GM20431 (cell line): ENCODE measurements around the gene PKP4.

Experiments used
- in situ Hi-C: fragments of 300-500 bp; cut with MseI, MboI; formaldehyde crosslinking; loops from one replicate; pipeline ENCODE4 v1.15.0; 2020; ENCODE audit warnings: low sequenced_read_pairs; ENCODE audit not compliant: unreplicated experiment

The PKP4 gene

DNA sequence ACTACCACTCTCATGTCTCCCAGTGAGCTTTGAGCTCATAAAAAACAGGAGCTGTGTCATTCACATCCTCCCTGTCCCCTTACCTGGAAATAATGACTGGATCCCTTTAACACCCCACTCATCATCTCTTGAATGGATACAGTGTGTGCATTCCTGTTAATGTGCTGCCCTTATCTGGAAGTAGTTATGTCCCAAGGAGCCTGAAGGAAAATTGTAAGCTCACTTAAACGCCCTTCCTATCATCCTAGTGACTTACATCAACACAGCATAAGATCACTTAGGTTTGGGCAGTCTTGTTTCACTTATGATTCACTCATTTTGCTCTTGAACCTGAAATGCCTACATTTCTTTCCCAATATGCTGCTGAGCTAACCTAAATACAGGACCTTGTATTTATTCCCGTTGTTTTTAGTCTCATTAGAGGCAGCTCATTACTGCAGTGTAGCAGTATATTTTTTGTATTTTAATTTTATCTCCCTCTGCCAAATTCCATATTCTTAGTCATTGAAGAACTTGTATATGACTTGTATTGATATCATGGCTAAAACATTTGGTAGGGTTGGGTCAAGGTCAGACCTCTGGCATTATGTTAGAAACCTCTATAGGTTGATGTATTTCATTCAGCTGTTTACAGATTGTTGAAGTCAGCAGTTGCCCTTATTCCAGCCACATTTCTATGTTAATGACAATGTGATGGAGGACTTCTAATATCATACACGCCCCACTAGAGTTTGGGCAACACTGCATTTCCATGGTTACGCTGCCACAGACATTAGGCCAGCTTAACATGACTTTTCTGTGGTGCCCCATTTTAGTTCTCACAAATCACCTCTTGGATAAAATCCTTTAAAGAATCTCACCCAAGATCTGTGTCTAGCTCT lies 72.9 kb downstream of the PKP4 start:
- in situ Hi-C loops = no loop called here

DNA sequence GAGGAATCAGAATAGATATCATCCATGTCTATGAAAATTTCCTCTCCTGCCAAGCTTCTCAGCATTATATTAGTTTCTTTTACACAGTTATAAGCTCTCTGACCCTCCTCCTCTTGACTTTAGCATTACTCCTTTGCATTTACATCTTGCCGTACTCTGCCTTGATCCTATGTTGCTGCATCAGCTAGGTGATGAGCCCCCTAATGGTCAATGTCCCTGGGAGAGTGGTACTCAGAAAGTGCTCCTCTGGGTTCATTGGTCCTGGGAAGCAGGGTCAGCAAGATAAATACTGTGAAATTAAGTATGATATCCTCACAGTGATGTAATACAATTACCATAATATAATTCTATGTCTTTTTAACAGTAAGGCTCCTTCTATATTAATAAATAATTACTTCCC lies 74.1 kb downstream of the PKP4 start:
- in situ Hi-C loops = no loop called here

DNA sequence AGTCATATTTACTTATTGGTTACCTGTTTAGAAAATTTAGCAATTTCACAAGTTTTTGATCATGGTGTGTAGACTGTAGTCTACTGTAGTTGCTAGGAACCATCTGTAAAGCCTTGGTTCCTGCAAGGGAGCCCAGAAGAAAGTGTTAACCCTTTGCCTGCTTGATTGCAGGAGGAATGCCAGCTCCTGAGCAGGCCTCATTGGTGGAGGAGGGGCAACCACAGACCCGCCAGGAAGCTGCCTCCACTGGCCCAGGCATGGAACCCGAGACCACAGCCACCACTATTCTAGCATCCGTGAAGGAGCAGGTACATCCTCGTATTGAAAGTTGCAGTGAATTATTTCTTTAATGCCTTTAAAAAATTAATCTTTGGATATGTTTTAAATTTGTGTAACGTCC lies 76.3 kb downstream of the PKP4 start:
- in situ Hi-C loops = no loop called here

DNA sequence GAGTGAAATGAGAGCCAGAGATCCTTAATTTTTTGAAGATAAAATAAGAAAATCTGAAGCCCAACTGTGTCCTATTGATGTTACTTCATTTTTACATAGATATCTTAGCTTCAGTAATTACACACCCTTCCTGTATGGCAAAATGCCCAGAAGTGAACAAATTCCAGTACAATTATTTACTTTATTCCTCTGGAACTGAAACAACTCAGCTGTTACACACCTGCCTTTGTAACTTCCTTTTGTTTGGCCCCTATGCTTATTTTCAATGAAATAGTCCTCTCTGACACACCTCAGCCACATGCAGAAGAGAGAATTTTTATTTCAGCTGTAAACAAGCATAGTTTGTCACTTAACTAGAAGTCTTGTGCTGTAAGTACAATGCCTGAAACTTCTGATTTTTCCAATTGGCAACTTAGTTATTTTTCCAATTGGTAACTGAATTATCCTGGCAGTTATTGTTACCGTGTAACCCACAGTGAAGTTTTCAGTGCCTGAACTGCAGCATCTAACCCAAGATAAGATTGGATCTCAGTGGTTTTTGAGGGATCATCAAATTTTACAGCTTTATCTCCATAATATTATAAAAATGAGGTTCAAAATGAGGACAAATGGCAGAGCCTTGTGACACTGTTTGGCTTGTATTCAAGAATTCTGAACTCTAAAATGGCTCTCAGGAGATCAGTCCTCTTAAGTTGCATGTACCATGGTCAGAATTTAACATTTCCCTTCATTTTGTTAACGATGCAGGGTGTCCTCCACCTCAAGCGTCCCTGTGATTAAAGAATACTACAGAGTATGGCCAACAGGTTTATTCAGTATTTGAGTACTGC lies 82.6 kb downstream of the PKP4 start:
- in situ Hi-C loops = no loop called here

GRCh38 chr2:158542577-158542976 lies 85.8 kb downstream of the PKP4 start:
- in situ Hi-C loops = no loop called here

DNA sequence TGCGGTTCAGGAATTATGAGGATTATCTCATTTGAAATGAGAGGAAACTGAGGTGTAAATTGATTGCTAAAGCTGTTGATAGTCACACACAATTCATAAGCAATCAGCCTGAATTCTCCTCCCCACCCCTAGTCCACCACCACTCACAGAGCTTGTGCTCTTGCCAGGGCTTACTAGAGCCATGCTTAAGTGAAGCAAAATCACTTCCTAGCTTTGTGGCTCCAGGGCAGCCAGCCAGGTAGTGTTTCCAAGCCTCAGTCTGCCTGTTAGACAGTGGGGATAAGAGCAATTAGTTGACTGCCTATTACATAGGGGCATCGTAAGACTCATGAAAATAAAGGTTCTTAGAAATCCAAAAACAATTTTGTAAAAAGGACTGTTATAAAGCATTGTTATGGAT lies 87.2 kb downstream of the PKP4 start:
- in situ Hi-C loops = no loop called here

- in situ Hi-C loops = no loop called here
These were observed 88.2 kb downstream of the PKP4 start for GRCh38 chr2:158544998-158545397.

DNA sequence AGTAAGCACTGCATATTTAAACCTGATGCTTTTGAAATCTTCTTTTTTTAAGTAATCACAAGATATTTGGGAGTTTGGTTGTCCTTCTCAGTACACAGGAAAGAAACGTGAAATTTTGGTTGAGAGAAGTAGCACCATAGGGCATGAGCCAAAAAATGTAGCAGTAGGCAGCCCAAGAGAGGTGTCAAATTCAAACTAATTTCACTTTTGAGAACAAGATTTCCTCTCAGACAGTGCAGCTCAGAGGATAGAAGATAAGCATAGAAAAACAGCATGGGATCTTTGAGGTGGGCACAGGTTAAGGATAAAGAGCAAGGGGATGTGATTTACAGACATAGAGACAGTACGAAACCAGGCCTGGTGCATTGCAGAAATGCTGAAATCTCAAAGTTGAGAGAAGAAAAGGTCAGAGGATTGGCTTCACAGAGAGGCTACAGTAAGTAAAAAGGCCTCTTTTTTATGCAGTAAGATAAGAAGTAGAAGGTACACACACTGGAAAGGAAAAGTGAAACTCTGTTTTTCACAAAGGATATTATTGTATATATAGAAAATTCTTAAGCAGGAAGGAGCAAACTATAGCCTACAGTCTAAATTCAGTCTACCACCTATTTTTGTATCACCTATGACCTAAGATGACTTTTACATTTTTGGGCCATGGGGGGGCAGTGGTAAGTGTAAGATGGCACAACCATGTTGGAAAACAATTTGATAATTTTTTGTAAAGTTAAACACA lies 89.8 kb downstream of the PKP4 start:
- in situ Hi-C loops = no loop called here

DNA sequence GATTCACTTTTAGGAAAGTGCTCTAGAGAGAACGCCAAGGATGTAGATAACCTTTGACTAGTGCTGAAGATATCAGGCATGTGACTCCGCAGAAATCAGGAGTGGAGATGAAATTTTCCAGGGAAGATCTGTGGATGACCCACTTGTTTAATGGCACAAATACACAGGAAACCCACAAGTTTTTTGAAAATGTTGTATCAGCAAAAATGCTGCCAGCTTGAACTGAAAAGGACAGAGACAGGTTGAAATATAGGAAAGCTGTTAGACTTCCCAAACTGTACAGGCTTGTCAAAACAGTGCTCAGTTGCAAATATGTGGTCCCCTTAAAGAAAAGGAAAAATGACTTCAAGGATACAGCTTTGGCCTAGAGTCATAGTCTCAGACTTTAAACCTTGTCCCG lies 96.5 kb downstream of the PKP4 start:
- in situ Hi-C loops = no loop called here

GRCh38 chr2:158554996-158555395 lies 98.2 kb downstream of the PKP4 start:
- in situ Hi-C loops = no loop called here

DNA sequence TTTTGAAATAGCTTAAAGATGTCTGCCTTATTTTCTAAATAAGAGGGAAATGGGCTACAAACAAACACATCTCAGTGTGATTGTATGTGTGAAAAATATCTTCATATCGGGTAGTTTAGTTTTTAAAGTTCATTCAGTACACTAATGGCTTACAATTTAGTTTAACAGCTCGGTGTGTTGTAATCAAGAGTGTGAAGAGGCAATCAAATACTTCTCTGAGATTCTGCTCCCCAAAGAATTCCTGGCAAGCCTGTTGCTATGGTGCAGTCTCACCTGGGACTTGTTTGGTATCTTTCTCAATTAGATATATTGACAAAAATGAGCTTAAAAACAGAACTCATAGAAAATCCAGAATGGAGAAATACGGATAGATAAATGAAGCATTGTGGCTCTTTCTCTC lies 99.4 kb downstream of the PKP4 start:
- in situ Hi-C loops = no loop called here

DNA sequence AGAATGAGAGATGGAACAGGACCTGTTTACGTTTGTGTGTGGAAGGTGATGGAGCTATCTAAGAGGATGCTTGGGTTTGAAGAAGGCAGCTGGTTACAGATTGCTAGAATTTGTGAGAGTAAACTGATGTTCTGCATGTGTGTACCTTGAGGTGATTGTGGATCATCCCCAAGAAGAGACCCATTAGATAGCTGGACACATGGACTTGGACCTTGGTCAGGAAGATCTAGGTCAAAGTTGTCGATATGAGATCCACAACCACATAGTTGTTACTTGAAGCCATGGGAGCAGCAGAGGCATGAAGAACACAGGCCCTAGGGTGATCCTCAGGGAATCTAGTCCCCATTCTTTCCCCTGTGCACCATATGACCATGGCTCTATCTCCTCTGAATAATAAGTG lies 101.0 kb downstream of the PKP4 start:
- in situ Hi-C loops = no loop called here

GRCh38 chr2:158559252-158559651 lies 102.5 kb downstream of the PKP4 start:
- in situ Hi-C loops = no loop called here

- in situ Hi-C loops = no loop called here
These were observed 103.5 kb downstream of the PKP4 start for GRCh38 chr2:158560259-158560658.

- in situ Hi-C loops = no loop called here
These were observed 104.3 kb downstream of the PKP4 start for GRCh38 chr2:158561054-158561453.

DNA sequence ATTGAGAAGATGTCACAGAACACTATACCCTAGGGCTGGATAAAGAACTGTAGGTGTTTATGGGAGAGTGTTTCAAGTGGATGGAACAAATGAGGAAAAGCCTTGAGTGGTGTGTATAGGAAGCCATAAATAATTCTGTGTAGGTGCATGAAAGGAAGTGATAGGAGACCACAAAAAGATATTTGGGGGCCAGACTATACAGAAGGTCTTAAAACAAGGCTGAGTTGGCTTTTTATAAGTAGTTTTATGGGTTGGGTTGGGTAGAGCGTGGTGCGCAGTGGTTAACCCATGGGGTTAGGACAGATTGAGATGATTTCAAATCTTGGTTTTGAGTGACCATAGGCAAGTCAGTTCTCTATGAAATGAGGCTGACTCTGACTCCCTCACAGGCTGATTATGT lies 110.5 kb downstream of the PKP4 start:
- in situ Hi-C loops = no loop called here

DNA sequence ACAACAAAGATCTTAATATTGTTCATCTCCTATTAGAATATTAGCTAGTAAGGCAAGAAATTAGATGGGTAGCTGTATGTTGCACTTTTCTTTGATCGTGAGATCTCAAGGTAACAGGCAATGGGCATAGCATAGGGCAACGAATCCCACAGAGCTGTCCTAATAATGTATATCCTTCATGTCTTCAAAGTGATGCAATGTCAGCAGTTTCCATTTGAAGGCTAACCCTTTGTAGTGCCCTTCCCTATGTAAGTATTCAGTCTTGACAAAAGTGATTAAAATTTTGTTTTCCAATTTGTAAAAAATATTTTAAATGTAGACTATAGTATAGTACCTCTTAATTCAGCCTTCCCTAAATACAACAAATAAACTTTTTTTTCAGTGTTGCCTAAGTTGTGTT lies 112.5 kb downstream of the PKP4 start:
- in situ Hi-C loops = no loop called here

GRCh38 chr2:158570869-158571268 lies 114.1 kb downstream of the PKP4 start:
- in situ Hi-C loops = no loop called here

DNA sequence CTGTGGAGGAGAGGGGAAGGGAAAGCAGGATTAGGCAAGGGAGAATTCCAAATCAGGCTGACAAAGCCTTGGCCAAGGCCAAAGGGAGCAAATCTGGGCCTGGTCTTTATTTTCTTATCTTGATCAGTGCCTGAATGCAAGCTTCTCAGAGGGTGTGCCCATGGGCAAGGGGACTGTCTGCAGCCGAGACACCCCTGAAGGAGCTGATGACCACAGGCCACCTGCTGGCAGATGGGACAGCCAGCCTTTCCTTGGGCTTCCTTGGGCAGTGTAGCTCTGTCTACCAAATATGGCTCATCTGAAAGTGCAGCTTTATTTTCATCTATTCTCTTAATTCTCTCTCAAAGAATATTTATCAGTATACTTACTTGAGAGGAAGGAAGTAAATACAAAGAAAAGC lies 117.0 kb downstream of the PKP4 start:
- in situ Hi-C loops = no loop called here

GRCh38 chr2:158575051-158575635 lies 118.4 kb downstream of the PKP4 start:
- in situ Hi-C loops = no loop called here
